ENCODE results near the gene PGA3. TPM values are rescaled to one million over a fixed set of nuclear protein-coding genes. Genes with fewer than 3 reads are reported as not detected.

PGA3 gene
- total RNA-seq, 1 experiment from 2014 or later = not detected

DNA sequence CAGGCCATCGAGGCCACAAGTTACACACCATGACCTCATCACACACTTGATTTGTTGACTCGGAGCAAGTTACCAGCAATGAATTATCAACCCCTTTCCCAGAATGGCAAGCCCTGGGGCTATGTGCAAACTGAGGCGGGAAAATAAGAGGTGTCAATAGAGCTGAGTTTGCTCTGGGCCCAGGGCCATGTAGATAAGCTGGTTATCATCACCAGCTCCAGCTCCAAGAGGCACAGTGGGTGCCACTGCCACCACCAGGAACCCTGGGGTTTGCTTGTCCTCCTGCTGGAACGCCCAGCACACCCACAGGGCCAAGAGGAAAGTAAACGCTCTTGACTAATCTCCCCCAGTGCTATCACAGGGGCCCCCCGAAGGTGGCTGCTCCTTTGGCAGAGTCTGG is 29.0 kb upstream of the PGA3 start:
- ChIA-PET RAD21 (ENCODE audit: low non-redundant PET in 1 of 2, low total read pairs in 2 of 2, uncharacterized antibody in 2 of 2, unreplicated experiment in 2 of 2) (no interaction called here), CTCF (no interaction called here), POLR2A (no interaction called here)
- intact Hi-C loops (cut with micrococcal nuclease) = no loop called here
- TF ChIP-seq JUND (IDR thresholded peaks at IDR 0.05) = no peak
- no peak for TF ChIP-seq FOSL1 (IDR thresholded peaks at IDR 0.05; ENCODE audit: low read depth)
- Histone ChIP-seq H3K4me1 (ENCODE audit: control insufficient read depth in 1 of 2, insufficient read depth in 2 of 2, low read length in 2 of 2) (no peaks in the 10 kb centered on the region), H3K79me2 (ENCODE audit: insufficient read depth, low read length) (no peaks in the 10 kb centered on the region), H3K27ac (ENCODE audit: low read depth, low read length) (no peak overlapping the region), H3K36me3 (ENCODE audit: control insufficient read depth in 1 of 2, insufficient read depth in 2 of 2, low read length in 2 of 2) (no peaks in the 10 kb centered on the region), H3K9ac (ENCODE audit: low read length) (no peak overlapping the region), H4K20me1 (ENCODE audit: insufficient read depth) (no peaks in the 10 kb centered on the region), H3K4me2 (ENCODE audit: low read length) (no peak overlapping the region), H3K9me3 (ENCODE audit: control insufficient read depth in 1 of 2, insufficient read depth in 1 of 2, low read depth in 1 of 2, low read length in 2 of 2) (no peaks in the 10 kb centered on the region), H3K27me3 (ENCODE audit: insufficient read depth, low read length) (0 out of 2 replicates have a peak, but pooled peaks cover 3% of the 10 kb centered on the region), H2AFZ (ENCODE audit: low read depth, low read length, poor library complexity, severe bottlenecking) (no peak overlapping the region), H3K9me2 (ENCODE audit: insufficient read depth) (no peaks in the 10 kb centered on the region), H3K4me3 (replicated peaks in 1 of 2; ENCODE audit: low read depth in 1 of 2, low read length in 2 of 2) (no peak overlapping the region)
- ATAC-seq (no peak), DNase-seq (ENCODE audit: low read depth, low spot score) (no peak)
- no TSS peak for BruUV-seq (replicated peaks)

DNA sequence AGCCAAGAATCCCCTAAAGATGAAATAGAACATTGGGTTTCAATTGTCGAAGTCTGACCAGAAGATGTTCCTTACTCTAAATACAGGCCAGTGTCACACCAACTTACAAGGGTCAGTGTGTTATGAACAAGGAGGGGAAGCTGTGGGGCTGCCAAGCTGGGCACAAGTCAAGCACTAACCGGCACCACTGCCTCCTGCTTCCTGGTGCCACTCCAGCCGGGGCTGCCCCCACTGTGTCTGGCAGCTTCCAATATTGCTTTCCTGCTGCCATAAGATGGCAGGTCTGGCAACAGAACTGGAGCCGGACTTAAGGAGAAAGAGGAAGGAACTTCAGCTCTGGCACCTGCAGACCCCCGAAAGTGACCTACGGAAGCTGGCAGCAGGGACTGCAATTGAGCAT is 28.4 kb upstream of the PGA3 start:
- RAD21 ChIA-PET (ENCODE audit: low non-redundant PET in 1 of 2, low total read pairs in 2 of 2, uncharacterized antibody in 2 of 2, unreplicated experiment in 2 of 2) = no interaction called here
- DNase-seq (ENCODE audit: low read depth, low spot score) (no peak), ATAC-seq (no peak)
- Histone ChIP-seq H3K9ac (ENCODE audit: low read length) (no peak overlapping the region), H3K79me2 (ENCODE audit: insufficient read depth, low read length) (no peaks in the 10 kb centered on the region), H3K4me3 (replicated peaks in 1 of 2; ENCODE audit: low read depth in 1 of 2, low read length in 2 of 2) (no peak overlapping the region), H3K9me2 (ENCODE audit: insufficient read depth) (no peaks in the 10 kb centered on the region), H3K4me2 (ENCODE audit: low read length) (no peak overlapping the region), H2AFZ (ENCODE audit: low read depth, low read length, poor library complexity, severe bottlenecking) (no peak overlapping the region), H3K4me1 (ENCODE audit: control insufficient read depth in 1 of 2, insufficient read depth in 2 of 2, low read length in 2 of 2) (no peaks in the 10 kb centered on the region), H4K20me1 (ENCODE audit: insufficient read depth) (no peaks in the 10 kb centered on the region), H3K27ac (ENCODE audit: low read depth, low read length) (no peak overlapping the region), H3K27me3 (ENCODE audit: insufficient read depth, low read length) (0 out of 2 replicates have a peak, but pooled peaks cover 3% of the 10 kb centered on the region), H3K9me3 (ENCODE audit: control insufficient read depth in 1 of 2, insufficient read depth in 1 of 2, low read depth in 1 of 2, low read length in 2 of 2) (no peaks in the 10 kb centered on the region), H3K36me3 (ENCODE audit: control insufficient read depth in 1 of 2, insufficient read depth in 2 of 2, low read length in 2 of 2) (no peaks in the 10 kb centered on the region)
- TF ChIP-seq YY1 (IDR thresholded peaks at IDR 0.05; ENCODE audit: extremely low read depth, insufficient replicate concordance, low read depth, low read length) (no peak), EZH2phosphoT487 (IDR thresholded peaks at IDR 0.05; ENCODE audit: borderline replicate concordance) (no peak), SIN3A (IDR thresholded peaks at IDR 0.05; ENCODE audit: low read depth) (no peak), EZH2 (IDR thresholded peaks at IDR 0.05) (no peak), TCF7L2 (IDR thresholded peaks at IDR 0.05; ENCODE audit: borderline replicate concordance, extremely low read depth, insufficient read depth, insufficient read length) (no peak), JUND (IDR thresholded peaks at IDR 0.05) (no peak), CEBPB (IDR thresholded peaks at IDR 0.05; ENCODE audit: low read depth) (no peak)
- TF ChIP-seq, protein P1, sequence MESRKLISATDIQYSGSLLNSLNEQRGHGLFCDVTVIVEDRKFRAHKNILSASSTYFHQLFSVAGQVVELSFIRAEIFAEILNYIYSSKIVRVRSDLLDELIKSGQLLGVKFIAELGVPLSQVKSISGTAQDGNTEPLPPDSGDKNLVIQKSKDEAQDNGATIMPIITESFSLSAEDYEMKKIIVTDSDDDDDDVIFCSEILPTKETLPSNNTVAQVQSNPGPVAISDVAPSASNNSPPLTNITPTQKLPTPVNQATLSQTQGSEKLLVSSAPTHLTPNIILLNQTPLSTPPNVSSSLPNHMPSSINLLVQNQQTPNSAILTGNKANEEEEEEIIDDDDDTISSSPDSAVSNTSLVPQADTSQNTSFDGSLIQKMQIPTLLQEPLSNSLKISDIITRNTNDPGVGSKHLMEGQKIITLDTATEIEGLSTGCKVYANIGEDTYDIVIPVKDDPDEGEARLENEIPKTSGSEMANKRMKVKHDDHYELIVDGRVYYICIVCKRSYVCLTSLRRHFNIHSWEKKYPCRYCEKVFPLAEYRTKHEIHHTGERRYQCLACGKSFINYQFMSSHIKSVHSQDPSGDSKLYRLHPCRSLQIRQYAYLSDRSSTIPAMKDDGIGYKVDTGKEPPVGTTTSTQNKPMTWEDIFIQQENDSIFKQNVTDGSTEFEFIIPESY (IDR thresholded peaks at IDR 0.05; ENCODE audit: extremely low read depth, insufficient replicate concordance, low read length) = no peak
- TF ChIP-seq, protein P2, sequence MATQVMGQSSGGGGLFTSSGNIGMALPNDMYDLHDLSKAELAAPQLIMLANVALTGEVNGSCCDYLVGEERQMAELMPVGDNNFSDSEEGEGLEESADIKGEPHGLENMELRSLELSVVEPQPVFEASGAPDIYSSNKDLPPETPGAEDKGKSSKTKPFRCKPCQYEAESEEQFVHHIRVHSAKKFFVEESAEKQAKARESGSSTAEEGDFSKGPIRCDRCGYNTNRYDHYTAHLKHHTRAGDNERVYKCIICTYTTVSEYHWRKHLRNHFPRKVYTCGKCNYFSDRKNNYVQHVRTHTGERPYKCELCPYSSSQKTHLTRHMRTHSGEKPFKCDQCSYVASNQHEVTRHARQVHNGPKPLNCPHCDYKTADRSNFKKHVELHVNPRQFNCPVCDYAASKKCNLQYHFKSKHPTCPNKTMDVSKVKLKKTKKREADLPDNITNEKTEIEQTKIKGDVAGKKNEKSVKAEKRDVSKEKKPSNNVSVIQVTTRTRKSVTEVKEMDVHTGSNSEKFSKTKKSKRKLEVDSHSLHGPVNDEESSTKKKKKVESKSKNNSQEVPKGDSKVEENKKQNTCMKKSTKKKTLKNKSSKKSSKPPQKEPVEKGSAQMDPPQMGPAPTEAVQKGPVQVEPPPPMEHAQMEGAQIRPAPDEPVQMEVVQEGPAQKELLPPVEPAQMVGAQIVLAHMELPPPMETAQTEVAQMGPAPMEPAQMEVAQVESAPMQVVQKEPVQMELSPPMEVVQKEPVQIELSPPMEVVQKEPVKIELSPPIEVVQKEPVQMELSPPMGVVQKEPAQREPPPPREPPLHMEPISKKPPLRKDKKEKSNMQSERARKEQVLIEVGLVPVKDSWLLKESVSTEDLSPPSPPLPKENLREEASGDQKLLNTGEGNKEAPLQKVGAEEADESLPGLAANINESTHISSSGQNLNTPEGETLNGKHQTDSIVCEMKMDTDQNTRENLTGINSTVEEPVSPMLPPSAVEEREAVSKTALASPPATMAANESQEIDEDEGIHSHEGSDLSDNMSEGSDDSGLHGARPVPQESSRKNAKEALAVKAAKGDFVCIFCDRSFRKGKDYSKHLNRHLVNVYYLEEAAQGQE (IDR thresholded peaks at IDR 0.05; ENCODE audit: low read depth) = no peak
- CTCF ChIA-PET = no interaction called here
- intact Hi-C loops (cut with micrococcal nuclease) = no loop called here
- POLR2A ChIA-PET = no interaction called here
- no TSS peak for BruUV-seq (replicated peaks)
